ENCODE measurements around the gene LSM3.

LSM3 gene

DNA sequence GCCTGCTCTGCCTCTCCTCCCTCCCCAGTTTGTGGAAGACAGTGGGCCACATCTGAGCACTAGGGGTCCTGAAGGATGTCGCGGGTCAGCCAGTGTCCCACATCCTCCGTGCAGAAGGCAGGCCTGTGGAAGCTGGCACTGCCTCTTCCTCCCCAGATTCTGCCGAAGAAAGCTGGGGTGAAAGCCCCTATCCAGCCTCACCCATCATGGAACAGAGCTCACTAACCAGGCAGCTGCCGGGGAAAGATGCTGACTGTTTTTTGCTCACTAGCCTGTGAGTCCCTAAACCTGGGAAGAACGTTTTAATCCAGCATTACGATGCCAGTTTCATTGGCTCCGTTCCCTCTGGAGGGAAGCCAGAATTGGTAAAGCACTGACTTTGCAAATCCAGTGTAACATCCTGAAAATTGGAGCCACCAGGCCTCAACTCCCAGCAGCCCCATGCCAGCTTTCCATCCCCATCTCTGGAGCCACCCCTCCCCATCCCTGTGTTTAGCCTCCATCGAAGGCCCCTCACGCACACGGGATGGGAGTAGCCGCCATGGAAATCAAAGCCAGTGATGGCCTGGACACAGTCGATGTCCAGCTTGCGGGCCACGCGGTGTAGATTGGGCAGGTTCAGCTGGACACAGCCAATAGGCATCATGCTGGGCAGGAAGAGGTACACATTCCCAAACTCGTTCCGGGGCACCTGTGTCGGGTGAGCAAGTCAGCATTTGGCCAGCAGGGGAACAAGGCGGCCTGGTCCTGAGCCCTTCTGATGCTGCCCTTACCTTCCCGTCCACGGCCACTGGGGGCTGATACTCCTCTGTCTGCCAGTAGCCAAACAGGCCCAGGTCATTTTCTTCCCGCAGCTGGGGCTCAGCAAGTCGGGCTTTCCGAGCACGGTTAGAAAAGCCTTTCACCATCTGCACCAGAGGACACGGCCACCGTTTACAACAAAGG is 30.3 kb upstream of the LSM3 start:
- H3K9ac ChIP-seq (ENCODE audit: low read depth in 1 of 2, low read length in 2 of 2), result no peak overlapping the region
- no peaks in the 10 kb centered on the region for H3K9me3 ChIP-seq (ENCODE audit: control insufficient read depth in 1 of 2, low read length in 2 of 2)
- no peak overlapping the region for H3K27ac ChIP-seq (ENCODE audit: low read depth, low read length)
- H3K27me3 ChIP-seq (ENCODE audit: control insufficient read depth in 1 of 2, insufficient read depth in 2 of 2, low read length in 2 of 2), result no peaks in the 10 kb centered on the region
- H3K4me3 ChIP-seq (ENCODE audit: low read depth in 1 of 2, low read length in 2 of 2), result no peak overlapping the region
- peaks cover 22 to 59% of the 10 kb centered on the region in 2 donors for H3K36me3 ChIP-seq (ENCODE audit: control insufficient read depth in 1 of 2, insufficient read depth in 2 of 2, low read length in 2 of 2)
- H3K4me1 ChIP-seq (ENCODE audit: control insufficient read depth in 1 of 2, insufficient read depth in 2 of 2, low read length in 2 of 2), result peaks cover 19 to 30% of the 10 kb centered on the region in 2 donors

DNA sequence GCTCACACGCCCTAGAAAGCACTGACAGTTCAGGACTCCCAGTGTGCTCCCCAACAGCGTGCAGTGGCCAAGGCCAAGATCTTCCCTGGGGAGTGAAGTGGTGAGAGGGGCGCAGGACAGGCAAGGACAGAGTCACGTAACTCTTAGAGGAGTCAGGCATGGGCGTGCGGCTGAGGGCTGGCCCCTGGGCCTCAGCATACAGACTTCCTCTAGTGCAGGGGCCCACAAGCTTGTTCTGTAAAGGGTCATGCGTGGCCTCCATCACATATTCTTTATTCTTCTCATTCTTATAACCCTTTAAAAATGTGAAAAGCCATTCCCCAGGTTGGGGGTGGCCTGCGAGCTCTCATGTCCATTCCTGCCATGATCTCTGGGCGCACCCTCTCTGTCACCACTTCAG is 28.5 kb upstream of the LSM3 start:
- Histone ChIP-seq H3K27me3 (ENCODE audit: control insufficient read depth in 1 of 2, insufficient read depth in 2 of 2, low read length in 2 of 2) (no peaks in the 10 kb centered on the region), H3K4me3 (ENCODE audit: low read depth in 1 of 2, low read length in 2 of 2) (no peak overlapping the region), H3K4me1 (ENCODE audit: control insufficient read depth in 1 of 2, insufficient read depth in 2 of 2, low read length in 2 of 2) (peaks cover 7 to 17% of the 10 kb centered on the region in 2 donors), H3K36me3 (ENCODE audit: control insufficient read depth in 1 of 2, insufficient read depth in 2 of 2, low read length in 2 of 2) (peaks cover 30 to 75% of the 10 kb centered on the region in 2 donors), H3K9me3 (ENCODE audit: control insufficient read depth in 1 of 2, low read length in 2 of 2) (no peaks in the 10 kb centered on the region), H3K27ac (ENCODE audit: low read depth, low read length) (no peak overlapping the region), H3K9ac (ENCODE audit: low read depth in 1 of 2, low read length in 2 of 2) (no peak overlapping the region)

- Histone ChIP-seq H3K9ac (ENCODE audit: low read depth in 1 of 2, low read length in 2 of 2) (no peak overlapping the region), H3K27me3 (ENCODE audit: control insufficient read depth in 1 of 2, insufficient read depth in 2 of 2, low read length in 2 of 2) (no peaks in the 10 kb centered on the region), H3K27ac (ENCODE audit: low read depth, low read length) (no peak overlapping the region), H3K9me3 (ENCODE audit: control insufficient read depth in 1 of 2, low read length in 2 of 2) (no peaks in the 10 kb centered on the region), H3K4me3 (ENCODE audit: low read depth in 1 of 2, low read length in 2 of 2) (no peak overlapping the region), H3K4me1 (ENCODE audit: control insufficient read depth in 1 of 2, insufficient read depth in 2 of 2, low read length in 2 of 2) (peaks cover 1 to 11% of the 10 kb centered on the region in 2 donors), H3K36me3 (ENCODE audit: control insufficient read depth in 1 of 2, insufficient read depth in 2 of 2, low read length in 2 of 2) (peaks cover 26 to 72% of the 10 kb centered on the region in 2 donors)
Observed at GRCh38 chr3:14150491-14151230, 28.0 kb upstream of the LSM3 start.

GRCh38 chr3:14151471-14152083 is 27.0 kb upstream of the LSM3 start:
- H3K27ac ChIP-seq (ENCODE audit: low read depth, low read length), result no peak overlapping the region
- peaks cover 25 to 74% of the 10 kb centered on the region in 2 donors for H3K36me3 ChIP-seq (ENCODE audit: control insufficient read depth in 1 of 2, insufficient read depth in 2 of 2, low read length in 2 of 2)
- no peak overlapping the region for H3K4me3 ChIP-seq (ENCODE audit: low read depth in 1 of 2, low read length in 2 of 2)
- H3K27me3 ChIP-seq (ENCODE audit: control insufficient read depth in 1 of 2, insufficient read depth in 2 of 2, low read length in 2 of 2), result no peaks in the 10 kb centered on the region
- H3K4me1 ChIP-seq (ENCODE audit: control insufficient read depth in 1 of 2, insufficient read depth in 2 of 2, low read length in 2 of 2), result peaks cover 0 to 11% of the 10 kb centered on the region in 2 donors
- H3K9me3 ChIP-seq (ENCODE audit: control insufficient read depth in 1 of 2, low read length in 2 of 2), result no peaks in the 10 kb centered on the region
- H3K9ac ChIP-seq (ENCODE audit: low read depth in 1 of 2, low read length in 2 of 2), result no peak overlapping the region

DNA sequence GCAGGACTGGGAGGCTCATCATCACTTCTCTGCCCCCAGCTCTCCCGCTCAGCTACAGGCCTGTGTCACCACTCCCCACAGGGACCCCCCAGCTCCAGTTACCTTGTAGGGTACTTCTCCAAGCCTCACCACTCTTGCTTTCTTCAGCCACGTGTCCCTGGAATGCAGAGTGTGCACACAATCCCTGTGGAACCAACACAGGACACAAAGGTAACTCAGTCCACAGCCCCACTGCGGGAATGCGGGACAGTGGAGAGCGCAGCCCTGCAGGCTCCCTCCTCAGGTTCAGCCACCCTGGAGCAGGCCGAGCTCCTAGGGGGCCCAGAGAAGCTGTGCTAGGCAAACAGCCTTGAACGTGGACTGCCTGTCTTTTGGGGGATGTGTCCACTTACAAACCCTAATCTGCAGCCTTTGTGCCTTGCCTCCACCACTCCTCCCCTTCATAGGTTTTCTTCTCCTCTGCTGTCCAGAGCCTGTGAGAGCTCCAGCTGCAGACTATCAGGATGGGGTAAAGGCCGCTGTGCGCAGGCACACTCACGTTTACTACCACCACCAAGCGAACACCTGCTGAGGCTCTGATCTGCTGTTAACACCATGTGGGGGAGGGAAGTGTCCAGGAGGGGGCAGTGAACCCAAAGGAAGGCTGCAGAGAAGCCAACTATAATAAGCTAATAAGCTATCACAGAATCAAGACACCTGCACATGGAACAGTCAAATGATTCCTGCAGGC is 26.2 kb upstream of the LSM3 start:
- Histone ChIP-seq H3K4me3 (ENCODE audit: low read depth in 1 of 2, low read length in 2 of 2) (no peak overlapping the region), H3K36me3 (ENCODE audit: control insufficient read depth in 1 of 2, insufficient read depth in 2 of 2, low read length in 2 of 2) (peaks cover 26 to 75% of the 10 kb centered on the region in 2 donors), H3K9me3 (ENCODE audit: control insufficient read depth in 1 of 2, low read length in 2 of 2) (no peaks in the 10 kb centered on the region)

DNA sequence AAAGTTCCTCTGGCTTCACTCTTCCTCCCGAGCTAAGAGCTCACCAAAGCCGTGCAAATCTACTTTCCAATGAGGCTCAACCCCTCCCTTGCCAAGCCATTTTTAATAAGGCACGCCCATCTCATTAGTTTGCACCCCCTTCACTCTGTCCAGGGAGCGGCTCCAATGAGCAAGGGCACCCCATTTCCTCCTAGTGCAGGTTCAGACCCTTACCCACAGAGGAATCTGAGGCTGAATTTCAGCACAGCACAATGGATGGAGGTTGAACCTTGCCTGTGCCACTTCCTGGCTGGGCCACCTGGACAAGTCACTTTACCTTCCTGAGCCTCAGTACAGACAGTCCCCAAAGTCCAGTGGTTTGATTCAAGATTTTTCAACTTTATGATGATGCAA is 25.7 kb upstream of the LSM3 start:
- Histone ChIP-seq H3K4me1 (ENCODE audit: control insufficient read depth in 1 of 2, insufficient read depth in 2 of 2, low read length in 2 of 2) (peaks cover 0 to 8% of the 10 kb centered on the region in 2 donors), H3K27ac (ENCODE audit: low read depth, low read length) (no peak overlapping the region), H3K9me3 (ENCODE audit: control insufficient read depth in 1 of 2, low read length in 2 of 2) (no peaks in the 10 kb centered on the region), H3K9ac (ENCODE audit: low read depth in 1 of 2, low read length in 2 of 2) (no peak overlapping the region), H3K36me3 (ENCODE audit: control insufficient read depth in 1 of 2, insufficient read depth in 2 of 2, low read length in 2 of 2) (peaks cover 32 to 77% of the 10 kb centered on the region in 2 donors), H3K27me3 (ENCODE audit: control insufficient read depth in 1 of 2, insufficient read depth in 2 of 2, low read length in 2 of 2) (no peaks in the 10 kb centered on the region), H3K4me3 (ENCODE audit: low read depth in 1 of 2, low read length in 2 of 2) (no peak overlapping the region)

More for the DNA sequence above, 26.2 kb upstream of the LSM3 start:
- Histone ChIP-seq H3K4me1 (ENCODE audit: control insufficient read depth in 1 of 2, insufficient read depth in 2 of 2, low read length in 2 of 2) (peaks cover 0 to 8% of the 10 kb centered on the region in 2 donors), H3K9ac (ENCODE audit: low read depth in 1 of 2, low read length in 2 of 2) (no peak overlapping the region), H3K27ac (ENCODE audit: low read depth, low read length) (no peak overlapping the region), H3K27me3 (ENCODE audit: control insufficient read depth in 1 of 2, insufficient read depth in 2 of 2, low read length in 2 of 2) (no peaks in the 10 kb centered on the region)

GRCh38 chr3:14153663-14154062 is 25.0 kb upstream of the LSM3 start:
- Histone ChIP-seq H3K9ac (ENCODE audit: low read depth in 1 of 2, low read length in 2 of 2) (no peak overlapping the region), H3K9me3 (ENCODE audit: control insufficient read depth in 1 of 2, low read length in 2 of 2) (no peaks in the 10 kb centered on the region), H3K27ac (ENCODE audit: low read depth, low read length) (no peak overlapping the region), H3K27me3 (ENCODE audit: control insufficient read depth in 1 of 2, insufficient read depth in 2 of 2, low read length in 2 of 2) (no peaks in the 10 kb centered on the region), H3K36me3 (ENCODE audit: control insufficient read depth in 1 of 2, insufficient read depth in 2 of 2, low read length in 2 of 2) (peaks cover 35 to 77% of the 10 kb centered on the region in 2 donors), H3K4me3 (ENCODE audit: low read depth in 1 of 2, low read length in 2 of 2) (no peak overlapping the region), H3K4me1 (ENCODE audit: control insufficient read depth in 1 of 2, insufficient read depth in 2 of 2, low read length in 2 of 2) (peaks cover 0 to 8% of the 10 kb centered on the region in 2 donors)

GRCh38 chr3:14154276-14154675 is 24.3 kb upstream of the LSM3 start:
- H3K36me3 ChIP-seq (ENCODE audit: control insufficient read depth in 1 of 2, insufficient read depth in 2 of 2, low read length in 2 of 2), result peaks cover 41 to 82% of the 10 kb centered on the region in 2 donors
- H3K27ac ChIP-seq (ENCODE audit: low read depth, low read length), result no peak overlapping the region
- H3K9ac ChIP-seq (ENCODE audit: low read depth in 1 of 2, low read length in 2 of 2), result no peak overlapping the region
- no peak overlapping the region for H3K4me3 ChIP-seq (ENCODE audit: low read depth in 1 of 2, low read length in 2 of 2)
- H3K9me3 ChIP-seq (ENCODE audit: control insufficient read depth in 1 of 2, low read length in 2 of 2), result no peaks in the 10 kb centered on the region
- no peaks in the 10 kb centered on the region for H3K27me3 ChIP-seq (ENCODE audit: control insufficient read depth in 1 of 2, insufficient read depth in 2 of 2, low read length in 2 of 2)
- peaks cover 0 to 8% of the 10 kb centered on the region in 2 donors for H3K4me1 ChIP-seq (ENCODE audit: control insufficient read depth in 1 of 2, insufficient read depth in 2 of 2, low read length in 2 of 2)

GRCh38 chr3:14154895-14155440 is 23.6 kb upstream of the LSM3 start:
- H3K27ac ChIP-seq (ENCODE audit: low read depth, low read length), result no peak overlapping the region
- H3K4me3 ChIP-seq (ENCODE audit: low read depth in 1 of 2, low read length in 2 of 2), result no peak overlapping the region
- H3K27me3 ChIP-seq (ENCODE audit: control insufficient read depth in 1 of 2, insufficient read depth in 2 of 2, low read length in 2 of 2), result no peaks in the 10 kb centered on the region
- H3K4me1 ChIP-seq (ENCODE audit: control insufficient read depth in 1 of 2, insufficient read depth in 2 of 2, low read length in 2 of 2), result peaks cover 0 to 8% of the 10 kb centered on the region in 2 donors
- H3K9me3 ChIP-seq (ENCODE audit: control insufficient read depth in 1 of 2, low read length in 2 of 2), result no peaks in the 10 kb centered on the region
- no peak overlapping the region for H3K9ac ChIP-seq (ENCODE audit: low read depth in 1 of 2, low read length in 2 of 2)
- peaks cover 46 to 89% of the 10 kb centered on the region in 2 donors for H3K36me3 ChIP-seq (ENCODE audit: control insufficient read depth in 1 of 2, insufficient read depth in 2 of 2, low read length in 2 of 2)
